H1 (cell line): Measurements from ENCODE around the gene SYNPO. TPM values are rescaled to one million over a fixed set of nuclear protein-coding genes. Genes with fewer than 3 reads are reported as not detected.

ENCODE experiments used
- ATF3 ChIP-seq: IDR thresholded peaks from 2 replicates; pipeline ENCODE4 v1.6.1; 2011; ENCODE audit warnings: low read depth, mild to moderate bottlenecking, low read length; ENCODE audit not compliant: insufficient read depth
- BRCA1 ChIP-seq: IDR thresholded peaks from 2 replicates; pipeline ENCODE4 v1.6.1; 2012; ENCODE audit warnings: low read depth, low read length, improper control_type of control experiment
- CBX5 ChIP-seq: fragments of 300-800, 300-1000 bp; sonication (generic); IDR thresholded peaks from 2 replicates; pipeline ENCODE4 v1.7.1; 2016; ENCODE audit warnings: antibody characterized with exemption, low read length, low read depth
- CHD7 ChIP-seq: fragments of 300-600 bp; sonication (generic); IDR thresholded peaks from 2 replicates; pipeline ENCODE4 v1.7.1; 2012; ENCODE audit warnings: low read length, moderate library complexity, mild to moderate bottlenecking, inconsistent platforms; ENCODE audit not compliant: insufficient replicate concordance
- E2F6 ChIP-seq: IDR thresholded peaks from 2 replicates; pipeline ENCODE4 v1.6.1; 2012; ENCODE audit warnings: inconsistent platforms
- JUND ChIP-seq: IDR thresholded peaks from 2 replicates; pipeline ENCODE4 v1.6.1; 2011; ENCODE audit warnings: mild to moderate bottlenecking, improper control_type of control experiment, low read length
- SIRT6 ChIP-seq: IDR thresholded peaks from one replicate; pipeline ENCODE4 v1.7.1; 2012; ENCODE audit warnings: low read length, inconsistent platforms
- polyA plus RNA-seq, 7 experiments: library from polyadenylated mRNA; depleted of rRNA in 3 of 7; stranded (reverse) in 5 of 7; unstranded in 2 of 7; fragments of >200 nt in 5 of 7; fragments of 200-250 nt in 2 of 7; gene quantifications; 1 replicate in 5 of 7; 2 replicates in 1 of 7; 4 replicates in 1 of 7; pipeline versions ENCODE4 v1.2.1 to v1.2.3, GENCODE V29; 2011 to 2013; ENCODE audit warnings: missing spikeins in 2 of 7, mixed read lengths in 2 of 7
- total RNA-seq: library from RNA; stranded (reverse); fragmentation: NEBNext Ultra II Directional; extraction: Animal tissue kit (Norgen Biotek cat#: 25700); gene quantifications from 2 replicates; pipeline ENCODE4 v1.2.1, GENCODE V29; 2021

Gene SYNPO
- total and polyA plus RNA-seq, 2 of the 8 experiments (the other 6 are each of a cell fraction or from before 2014, with no cell fraction given), result 2.3 TPM

- no peak for TF ChIP-seq CHD7
- TF ChIP-seq E2F6, result no peak
- TF ChIP-seq BRCA1, result no peak
- TF ChIP-seq ATF3, result no peak
- TF ChIP-seq JUND, result no peak
- no peak for TF ChIP-seq SIRT6
- no peak for TF ChIP-seq CBX5
- TF ChIP-seq, all 59 proteins: peak for 0
Observed at GRCh38 chr5:150645070-150645700, 4.7 kb downstream of the SYNPO start (continued).
